Ovary (tissue), 3 donors: ENCODE measurements around the gene ACKR2.

Source experiments
- POLR2A ChIP-seq: fragments of 450-650 bp; IDR thresholded peaks from one replicate; pipeline ENCODE4 v1.6.1; 2017; ENCODE audit warnings: antibody characterized with exemption, mild to moderate bottlenecking, moderate library complexity
- TF ChIP-seq, protein P1 (sequence below), 3 donors: fragments of 450-650 bp in 2 of 3; fragments of 200-600 bp in 1 of 3; IDR thresholded peaks; one replicate each; pipeline versions ENCODE4 v1.5.1 to v1.8.0; 2016 to 2022; ENCODE audit warnings: antibody characterized with exemption in 3 of 3, mild to moderate bottlenecking in 1 of 3
- donor health status: DM: no; HTN: no; CAD: no.

DNA sequence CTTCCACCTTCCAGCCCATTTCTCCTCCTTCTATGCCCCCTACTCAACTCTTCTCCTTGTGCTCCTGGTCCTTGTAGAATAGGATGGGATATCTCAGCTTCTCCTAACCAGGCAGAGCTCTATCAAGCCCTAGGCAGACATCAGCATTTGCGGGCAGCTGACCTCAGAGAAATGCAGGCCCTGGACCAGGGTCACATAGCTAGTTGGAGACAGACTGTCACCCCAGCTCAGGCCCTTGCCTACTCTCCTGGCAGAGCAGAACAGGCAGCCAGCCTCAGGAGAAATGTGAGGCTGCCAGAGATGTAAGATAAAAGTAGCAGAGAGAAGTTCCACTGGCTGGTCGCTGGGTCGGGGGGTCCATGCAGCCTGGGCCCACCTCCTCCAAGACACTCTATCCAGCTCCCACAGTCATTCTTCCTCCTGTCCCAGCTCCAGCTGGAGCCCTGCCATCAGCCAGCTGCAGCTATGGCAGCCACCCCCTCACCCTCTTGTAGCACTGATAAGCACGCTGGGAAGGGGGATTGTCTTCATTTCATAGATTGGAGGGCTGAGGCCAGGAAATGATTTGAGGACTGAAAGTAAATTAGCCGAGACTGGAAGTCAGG is 62.4 kb downstream of the ACKR2 start:
- TF ChIP-seq, protein P1, sequence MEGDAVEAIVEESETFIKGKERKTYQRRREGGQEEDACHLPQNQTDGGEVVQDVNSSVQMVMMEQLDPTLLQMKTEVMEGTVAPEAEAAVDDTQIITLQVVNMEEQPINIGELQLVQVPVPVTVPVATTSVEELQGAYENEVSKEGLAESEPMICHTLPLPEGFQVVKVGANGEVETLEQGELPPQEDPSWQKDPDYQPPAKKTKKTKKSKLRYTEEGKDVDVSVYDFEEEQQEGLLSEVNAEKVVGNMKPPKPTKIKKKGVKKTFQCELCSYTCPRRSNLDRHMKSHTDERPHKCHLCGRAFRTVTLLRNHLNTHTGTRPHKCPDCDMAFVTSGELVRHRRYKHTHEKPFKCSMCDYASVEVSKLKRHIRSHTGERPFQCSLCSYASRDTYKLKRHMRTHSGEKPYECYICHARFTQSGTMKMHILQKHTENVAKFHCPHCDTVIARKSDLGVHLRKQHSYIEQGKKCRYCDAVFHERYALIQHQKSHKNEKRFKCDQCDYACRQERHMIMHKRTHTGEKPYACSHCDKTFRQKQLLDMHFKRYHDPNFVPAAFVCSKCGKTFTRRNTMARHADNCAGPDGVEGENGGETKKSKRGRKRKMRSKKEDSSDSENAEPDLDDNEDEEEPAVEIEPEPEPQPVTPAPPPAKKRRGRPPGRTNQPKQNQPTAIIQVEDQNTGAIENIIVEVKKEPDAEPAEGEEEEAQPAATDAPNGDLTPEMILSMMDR (IDR thresholded peaks at IDR 0.05): no peak
- TF ChIP-seq POLR2A: no peak
